HFF-Myc (cell line): ENCODE results near the gene NUDC.

Experiments
- DNase-seq: peaks from one replicate; pipeline ENCODE4 v3.0.0-alpha.2; 2011; ENCODE audit warnings: low read depth; ENCODE audit errors: extremely low read depth
- H3K4me3 ChIP-seq: replicated peaks from 2 replicates; pipeline ENCODE4 v1.5.1; 2011; ENCODE audit warnings: low read depth, mild to moderate bottlenecking, control low read depth, low read length
- CTCF ChIP-seq: IDR thresholded peaks from 2 replicates; pipeline ENCODE4 v1.5.1; 2012; ENCODE audit warnings: mild to moderate bottlenecking, low read depth, low read length, control low read depth; ENCODE audit errors: missing control alignments

The NUDC gene

GRCh38 chr1:26900815-26901511 is 20.6 kb upstream of the NUDC start:
- TF ChIP-seq CTCF, result no peak
- H3K4me3 ChIP-seq, result peak overlapping the region; percentile 73
- no peak for DNase-seq

GRCh38 chr1:26907071-26907917 is 14.2 kb upstream of the NUDC start:
- no peak overlapping the region for H3K4me3 ChIP-seq
- TF ChIP-seq CTCF, result no peak
- DNase-seq, result peak; percentile 33

- no peak for TF ChIP-seq CTCF
- DNase-seq, result no peak
- H3K4me3 ChIP-seq, result no peak overlapping the region
These were observed 11.6 kb upstream of the NUDC start for GRCh38 chr1:26909951-26910342.

GRCh38 chr1:26910343-26911160 is 11.0 kb upstream of the NUDC start:
- H3K4me3 ChIP-seq, result no peak overlapping the region
- TF ChIP-seq CTCF, result no peak
- no peak for DNase-seq

- TF ChIP-seq CTCF, result no peak
- no peak for DNase-seq
- no peak overlapping the region for H3K4me3 ChIP-seq
These were observed 10.0 kb upstream of the NUDC start for GRCh38 chr1:26911399-26912146.

GRCh38 chr1:26912147-26912490 is 9.4 kb upstream of the NUDC start:
- H3K4me3 ChIP-seq, result no peak overlapping the region
- no peak for DNase-seq
- no peak for TF ChIP-seq CTCF
